Tibial artery (tissue), 4 donors: ENCODE data around the gene PTGIS.
A peak's percentile ranks its signal among the peaks of the same experiment; 100 is the strongest.
"Not testable (repeated sequence)": the region's sequence is repeated elsewhere in the genome, so short reads cannot be mapped to it uniquely, and the experiment has no call there.

Source experiments
- DNase-seq, 2 donors: peaks; one replicate each; pipeline ENCODE4 v3.0.0-alpha.2; 2019
- H3K27ac ChIP-seq, 2 donors: fragments of 200-600 bp; sonication (generic) in 1 of 2; 1 replicate in 1 of 2; 2 replicates in 1 of 2; pipeline ENCODE4 v1.5.1; 2018 to 2019; ENCODE audit warnings: mild to moderate bottlenecking in 1 of 2
- H3K27me3 ChIP-seq, 2 donors: fragments of 200-600 bp; sonication (generic) in 1 of 2; one replicate each; pipeline versions ENCODE4 v1.5.1 to v1.6.0; 2016 to 2019
- H3K36me3 ChIP-seq, 3 donors: fragments of 200-600 bp; sonication (generic) in 2 of 3; one replicate each; pipeline ENCODE4 v1.5.1; 2016 to 2019; ENCODE audit warnings: mild to moderate bottlenecking in 2 of 3
- H3K4me1 ChIP-seq, 4 donors: fragments of 200-600 bp; sonication (generic) in 2 of 4; 1 replicate in 3 of 4; 2 replicates in 1 of 4; pipeline ENCODE4 v1.5.1; 2016 to 2019
- H3K4me3 ChIP-seq, 2 donors: fragments of 200-600 bp; sonication (generic) in 1 of 2; 1 replicate in 1 of 2; 2 replicates in 1 of 2; pipeline ENCODE4 v1.5.1; 2018 to 2019; ENCODE audit warnings: mild to moderate bottlenecking in 2 of 2
- H3K9me3 ChIP-seq, 3 donors: fragments of 200-600 bp; sonication (generic) in 1 of 3; one replicate each; pipeline ENCODE4 v1.5.1; 2016 to 2019
- intact Hi-C: fragments of 100-400 bp; cut with DNase I; formaldehyde crosslinking; loops from one replicate; pipeline ENCODE4 v1.15.0; 2023; ENCODE audit warnings: low total_unique reads
- TF ChIP-seq, protein P1 (sequence below), 2 experiments: fragments of 200-600 bp in 1 of 2; fragments of 450-650 bp in 1 of 2; IDR thresholded peaks; one replicate each; pipeline ENCODE4 v1.5.1; 2017 to 2019; ENCODE audit warnings: antibody characterized with exemption in 2 of 2, mild to moderate bottlenecking in 1 of 2, moderate library complexity in 1 of 2

The PTGIS gene

DNA sequence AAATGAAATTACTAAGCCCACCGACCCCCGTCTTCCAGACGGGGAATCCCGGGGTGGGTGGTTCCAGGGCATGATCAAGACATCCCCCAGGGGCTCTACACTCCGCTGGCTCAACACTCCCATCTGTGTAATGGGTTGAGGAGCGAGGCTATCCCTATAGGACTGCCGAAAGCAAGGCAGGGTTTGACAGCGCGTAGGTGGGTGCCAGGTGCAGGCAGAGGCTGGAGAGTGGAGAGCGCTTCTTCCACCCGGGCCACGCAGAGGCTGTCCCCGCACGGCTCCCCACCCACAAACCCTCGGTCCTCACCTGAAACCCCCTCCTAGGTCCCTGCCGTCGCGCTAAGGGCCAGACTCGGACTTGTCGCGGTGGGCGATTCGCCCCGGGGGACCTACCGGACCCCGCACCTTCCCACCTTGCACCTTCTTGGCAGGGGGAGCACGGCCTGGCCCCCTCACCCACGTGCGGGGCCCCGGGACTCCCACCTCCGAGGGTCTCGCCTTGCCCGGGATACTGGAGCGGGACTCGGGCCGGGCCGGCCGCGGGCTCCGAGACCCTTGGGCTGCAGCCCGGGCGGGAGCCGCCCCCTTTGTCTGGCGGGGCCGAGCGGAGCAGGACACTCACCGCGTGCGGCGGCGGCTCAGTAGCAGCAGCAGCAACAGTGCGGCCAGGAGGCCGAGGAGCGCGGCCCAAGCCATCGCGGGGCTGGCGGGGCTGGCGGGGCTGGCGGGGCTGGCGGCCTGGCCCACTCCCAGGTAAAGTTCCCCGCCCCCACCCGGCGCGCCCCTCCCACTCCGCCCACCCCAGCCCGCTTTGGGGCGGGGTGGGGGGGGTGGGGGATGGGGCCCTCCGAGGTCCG lies at the start of gene PTGIS:
PTGIS (minus strand) TSS at position 717 of the 857 bp plus-strand sequence; CDS start at position 696, 21 bp downstream.
- Histone ChIP-seq H3K9me3 (no peaks in the 10 kb centered on the region), H3K27me3 (no peaks in the 10 kb centered on the region), H3K36me3 (no peaks in the 10 kb centered on the region), H3K27ac (peak within 1 kb of the TSS; percentile 99 to 100), H3K4me1 (peaks cover 0 to 80% (median 49%) of the 10 kb centered on the region in 4 donors), H3K4me3 (peak within 1 kb of the TSS; percentile 94 to 95)
- DNase-seq: peak in 1 of 2 donors; percentile 24
- intact Hi-C loops: no loop called here
- TF ChIP-seq, protein P1, sequence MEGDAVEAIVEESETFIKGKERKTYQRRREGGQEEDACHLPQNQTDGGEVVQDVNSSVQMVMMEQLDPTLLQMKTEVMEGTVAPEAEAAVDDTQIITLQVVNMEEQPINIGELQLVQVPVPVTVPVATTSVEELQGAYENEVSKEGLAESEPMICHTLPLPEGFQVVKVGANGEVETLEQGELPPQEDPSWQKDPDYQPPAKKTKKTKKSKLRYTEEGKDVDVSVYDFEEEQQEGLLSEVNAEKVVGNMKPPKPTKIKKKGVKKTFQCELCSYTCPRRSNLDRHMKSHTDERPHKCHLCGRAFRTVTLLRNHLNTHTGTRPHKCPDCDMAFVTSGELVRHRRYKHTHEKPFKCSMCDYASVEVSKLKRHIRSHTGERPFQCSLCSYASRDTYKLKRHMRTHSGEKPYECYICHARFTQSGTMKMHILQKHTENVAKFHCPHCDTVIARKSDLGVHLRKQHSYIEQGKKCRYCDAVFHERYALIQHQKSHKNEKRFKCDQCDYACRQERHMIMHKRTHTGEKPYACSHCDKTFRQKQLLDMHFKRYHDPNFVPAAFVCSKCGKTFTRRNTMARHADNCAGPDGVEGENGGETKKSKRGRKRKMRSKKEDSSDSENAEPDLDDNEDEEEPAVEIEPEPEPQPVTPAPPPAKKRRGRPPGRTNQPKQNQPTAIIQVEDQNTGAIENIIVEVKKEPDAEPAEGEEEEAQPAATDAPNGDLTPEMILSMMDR (IDR thresholded peaks at IDR 0.05): no peak

GRCh38 chr20:49617394-49617793 lies 49.5 kb upstream of the PTGIS start:
- not testable (repeated sequence) for H3K36me3 ChIP-seq, H3K9me3 ChIP-seq, H3K27ac ChIP-seq, H3K4me3 ChIP-seq, H3K27me3 ChIP-seq
- H3K4me1 ChIP-seq: peaks cover 0 to 11% (median 6%) of the 10 kb centered on the region in 4 donors
- peak in 1 of 2 donors; percentile 66 for DNase-seq
- intact Hi-C loops: loop anchor here (10.0 kb wide), 1 partner anchor 227 kb away; no protein-coding TSS in a partner anchor

DNA sequence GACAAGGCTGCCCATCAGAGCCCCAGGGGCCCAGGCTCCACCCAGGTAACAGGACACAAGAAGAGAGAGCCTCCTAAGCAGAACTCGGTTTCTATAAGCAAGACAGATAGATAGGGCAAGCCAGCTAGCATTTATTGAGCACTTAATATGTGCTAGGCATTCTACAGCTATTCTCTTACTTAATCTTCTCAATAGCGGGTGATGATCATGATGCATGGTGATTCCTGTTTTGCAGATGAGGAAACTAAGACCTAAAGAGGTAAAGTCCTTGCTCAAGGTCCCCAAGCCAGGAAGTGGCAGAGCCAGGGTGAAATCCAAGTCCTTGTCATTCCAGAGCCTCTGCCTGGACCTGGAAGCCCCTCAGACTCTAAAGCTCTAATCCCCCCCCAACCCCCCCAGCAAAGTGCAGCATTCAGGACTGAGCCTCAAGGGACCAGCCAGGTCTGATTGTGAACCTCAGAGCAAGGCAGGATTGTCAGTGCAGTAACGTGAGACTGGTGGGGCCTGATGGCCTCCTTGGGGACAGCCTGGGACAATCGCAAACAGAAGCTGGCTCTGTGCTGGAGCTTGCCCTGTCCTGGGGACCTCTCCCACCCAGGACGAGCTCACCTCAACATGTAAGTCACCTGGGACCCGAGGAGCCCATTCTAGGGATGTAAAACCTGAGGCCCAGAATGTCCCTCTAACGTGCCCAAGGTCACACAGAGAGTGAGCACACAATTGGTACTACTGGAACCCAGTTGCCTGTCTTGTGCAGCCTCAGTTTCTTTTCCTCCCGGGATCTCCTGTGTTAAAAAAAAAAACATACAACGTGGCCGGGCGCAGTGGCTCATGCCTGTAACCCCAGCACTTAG lies 48.4 kb upstream of the PTGIS start:
- peak overlapping the region; percentile 12 to 28 for H3K27ac ChIP-seq
- no peak overlapping the region for H3K4me3 ChIP-seq
- intact Hi-C loops: loop anchor here (10.0 kb wide), 1 partner anchor 228 kb away; no protein-coding TSS in a partner anchor
- H3K27me3 ChIP-seq: no peaks in the 10 kb centered on the region
- TF ChIP-seq, protein P1 (IDR thresholded peaks at IDR 0.05): no peak
- H3K9me3 ChIP-seq: no peaks in the 10 kb centered on the region
- peak in 1 of 2 donors; percentile 59 for DNase-seq
- H3K4me1 ChIP-seq: peaks cover 0 to 11% (median 6%) of the 10 kb centered on the region in 4 donors
- H3K36me3 ChIP-seq: no peaks in the 10 kb centered on the region

GRCh38 chr20:49615401-49616153 lies 47.6 kb upstream of the PTGIS start:
- Histone ChIP-seq H3K4me3 (no peak overlapping the region), H3K27ac (peak overlapping the region; percentile 12 to 28), H3K4me1 (peaks cover 0 to 19% (median 14%) of the 10 kb centered on the region in 4 donors), H3K9me3 (no peaks in the 10 kb centered on the region), H3K36me3 (no peaks in the 10 kb centered on the region), H3K27me3 (no peaks in the 10 kb centered on the region)
- intact Hi-C loops: loop anchor here (10.0 kb wide), 1 partner anchor 229 kb away; no protein-coding TSS in a partner anchor
- peak in 1 of 2 donors; percentile 80 for DNase-seq
- TF ChIP-seq, protein P1 (IDR thresholded peaks at IDR 0.05): no peak

DNA sequence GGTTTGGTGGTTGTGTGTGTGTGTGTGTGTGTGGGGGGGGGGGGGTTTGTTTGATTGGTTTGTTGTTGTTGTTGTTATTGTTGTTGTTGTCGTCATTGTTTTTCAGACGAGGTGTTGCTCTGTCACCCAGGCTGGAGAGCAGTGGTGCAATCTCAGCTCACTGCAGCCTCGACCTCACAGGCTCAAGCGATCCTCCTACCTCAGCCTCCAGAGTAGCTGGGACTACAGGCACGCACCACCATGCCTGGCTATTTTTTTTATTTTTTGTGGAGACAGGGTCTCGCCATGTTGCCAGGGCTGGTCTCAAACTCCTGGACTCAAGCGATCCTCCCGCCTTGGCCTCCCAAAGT lies 47.1 kb upstream of the PTGIS start:
- not testable (repeated sequence) for H3K27me3 ChIP-seq, H3K36me3 ChIP-seq, H3K9me3 ChIP-seq, DNase-seq, H3K4me3 ChIP-seq
- Histone ChIP-seq H3K27ac (peak overlapping the region; percentile 12 to 28), H3K4me1 (peaks cover 0 to 21% (median 15%) of the 10 kb centered on the region in 4 donors)
- intact Hi-C loops: loop anchor here (10.0 kb wide), 1 partner anchor 230 kb away; no protein-coding TSS in a partner anchor
